CD14-positive monocyte (primary cell): Measurements from ENCODE around the gene FAM234A. TPM values are rescaled to one million over a fixed set of nuclear protein-coding genes. Genes with fewer than 3 reads are reported as not detected.

ENCODE experiments used
- DNase-seq, 3 donors: peaks; one replicate each; pipeline ENCODE4 v3.0.0-alpha.2; 2011 to 2022
- H2AFZ ChIP-seq: 2 replicates; pipeline ENCODE4 v1.6.0; 2012; ENCODE audit warnings: mild to moderate bottlenecking, low read depth, low read length, inconsistent platforms; ENCODE audit not compliant: insufficient read depth, poor library complexity, severe bottlenecking
- H3K27ac ChIP-seq, 2 donors: 1 replicate in 1 of 2; 2 replicates in 1 of 2; pipeline ENCODE4 v1.5.1; 2012 to 2013; ENCODE audit warnings: low read length in 2 of 2, control low read depth in 1 of 2, inconsistent platforms in 1 of 2, low read depth in 1 of 2, mild to moderate bottlenecking in 1 of 2
- H3K27me3 ChIP-seq, 2 donors: one replicate each; pipeline versions ENCODE4 v1.6.0 to v1.6.1; 2011 to 2013; ENCODE audit warnings: low read length in 2 of 2; ENCODE audit not compliant: control insufficient read depth in 2 of 2, insufficient read depth in 2 of 2
- H3K36me3 ChIP-seq, 2 donors: replicated peaks in 1 of 2; 1 replicate in 1 of 2; 2 replicates in 1 of 2; pipeline versions ENCODE4 v1.5.1 to v1.6.1; 2012 to 2013; ENCODE audit warnings: low read length in 2 of 2, control low read depth in 1 of 2, inconsistent platforms in 1 of 2, mild to moderate bottlenecking in 1 of 2; ENCODE audit not compliant: insufficient read depth in 2 of 2, control insufficient read depth in 1 of 2
- H3K4me1 ChIP-seq, 2 donors: 1 replicate in 1 of 2; 2 replicates in 1 of 2; pipeline versions ENCODE4 v1.5.1 to v1.6.1; 2012 to 2013; ENCODE audit warnings: low read length in 2 of 2, control low read depth in 1 of 2, inconsistent platforms in 1 of 2, mild to moderate bottlenecking in 1 of 2, moderate library complexity in 1 of 2; ENCODE audit not compliant: insufficient read depth in 2 of 2, control insufficient read depth in 1 of 2
- H3K4me2 ChIP-seq: replicated peaks from 2 replicates; pipeline ENCODE3; 2012; ENCODE audit warnings: low read length, moderate library complexity, mild to moderate bottlenecking; ENCODE audit not compliant: poor library complexity, severe bottlenecking; ENCODE audit errors: extremely low read depth
- H3K4me3 ChIP-seq, 3 experiments: fragments of 200-600 bp in 1 of 3; sonication (generic) in 1 of 3; replicated peaks in 1 of 3; 1 replicate in 2 of 3; 2 replicates in 1 of 3; pipeline ENCODE4 v1.5.1; 2011 to 2013; ENCODE audit warnings: low read length in 3 of 3, mild to moderate bottlenecking in 3 of 3, control low read depth in 2 of 3, low read depth in 2 of 3, inconsistent platforms in 1 of 3, moderate library complexity in 1 of 3
- H3K79me2 ChIP-seq: 2 replicates; pipeline ENCODE4 v1.6.0; 2012; ENCODE audit warnings: mild to moderate bottlenecking, control low read depth, inconsistent platforms, low read length, moderate library complexity; ENCODE audit not compliant: insufficient read depth
- H3K9ac ChIP-seq: 2 replicates; pipeline ENCODE4 v1.6.0; 2017; ENCODE audit warnings: low read length, mild to moderate bottlenecking; ENCODE audit not compliant: insufficient read depth, poor library complexity, severe bottlenecking
- H3K9me3 ChIP-seq, 2 donors: replicated peaks in 1 of 2; 1 replicate in 1 of 2; 2 replicates in 1 of 2; pipeline versions ENCODE4 v1.5.1 to v1.6.1; 2012 to 2013; ENCODE audit warnings: low read length in 2 of 2, control low read depth in 1 of 2; ENCODE audit not compliant: control insufficient read depth in 1 of 2, insufficient read depth in 1 of 2
- H4K20me1 ChIP-seq: 2 replicates; pipeline ENCODE4 v1.6.0; 2012; ENCODE audit warnings: mild to moderate bottlenecking, low read length, control low read depth, moderate library complexity; ENCODE audit not compliant: insufficient read depth
- H3K27ac Mint-ChIP-seq, 7 donors: one replicate each; pipeline ENCODE4 v1.8.0; 2020; ENCODE audit warnings: mild to moderate bottlenecking in 7 of 7, mixed read lengths in 7 of 7, moderate library complexity in 6 of 7, inconsistent platforms in 2 of 7
- H3K27me3 Mint-ChIP-seq, 3 donors: one replicate each; pipeline ENCODE4 v1.8.0; 2021 to 2022; ENCODE audit warnings: low read depth in 3 of 3, mild to moderate bottlenecking in 3 of 3, mixed read lengths in 3 of 3, moderate library complexity in 3 of 3, inconsistent platforms in 1 of 3
- H3K36me3 Mint-ChIP-seq, 2 donors: one replicate each; pipeline ENCODE4 v1.8.0; 2020; ENCODE audit warnings: mixed read lengths in 2 of 2, inconsistent platforms in 1 of 2, mild to moderate bottlenecking in 1 of 2
- H3K4me1 Mint-ChIP-seq: one replicate; pipeline ENCODE4 v1.8.0; 2020; ENCODE audit warnings: mild to moderate bottlenecking, mixed read lengths
- H3K4me3 Mint-ChIP-seq, 2 donors: one replicate each; pipeline ENCODE4 v1.8.0; 2020; ENCODE audit warnings: mild to moderate bottlenecking in 2 of 2, mixed read lengths in 2 of 2, moderate library complexity in 1 of 2
- H3K9me3 Mint-ChIP-seq, 7 donors: one replicate each; pipeline ENCODE4 v1.8.0; 2020 to 2022; ENCODE audit warnings: mixed read lengths in 7 of 7, mild to moderate bottlenecking in 6 of 7, moderate library complexity in 6 of 7, inconsistent platforms in 2 of 7
- WGBS: methylation state at CpG from one replicate; pipeline ENCODE4 v1.1.5; 2013; ENCODE audit warnings: missing lambda C conversion rate; ENCODE audit not compliant: insufficient coverage; 5-methylcytosine and 5-hydroxymethylcytosine counted together
- intact Hi-C, 2 donors: fragments of 100-400 bp; cut with micrococcal nuclease; formaldehyde crosslinking; loops; one replicate each; pipeline versions ENCODE4 v1.15.0 to v1.15.1; 2023
- polyA plus RNA-seq, 3 donors: library from polyadenylated mRNA; depleted of rRNA in 1 of 3; unstranded in 2 of 3; stranded (reverse) in 1 of 3; fragments of 300-500 nt in 2 of 3; fragments of >200 nt in 1 of 3; fragmentation: Illumina TruSeq in 2 of 3; gene quantifications; 1 replicate in 2 of 3; 2 replicates in 1 of 3; pipeline ENCODE4 v1.2.3, GENCODE V29; 2012 to 2021
- TF ChIP-seq, protein P1 (sequence below): fragments of 200-600 bp; IDR thresholded peaks from one replicate; pipeline ENCODE4 v1.8.0; 2022; ENCODE audit warnings: antibody characterized with exemption, mild to moderate bottlenecking

FAM234A gene
- polyA plus RNA-seq, 3 donors: 22.5 to 40.4 (median 25.1) TPM

DNA sequence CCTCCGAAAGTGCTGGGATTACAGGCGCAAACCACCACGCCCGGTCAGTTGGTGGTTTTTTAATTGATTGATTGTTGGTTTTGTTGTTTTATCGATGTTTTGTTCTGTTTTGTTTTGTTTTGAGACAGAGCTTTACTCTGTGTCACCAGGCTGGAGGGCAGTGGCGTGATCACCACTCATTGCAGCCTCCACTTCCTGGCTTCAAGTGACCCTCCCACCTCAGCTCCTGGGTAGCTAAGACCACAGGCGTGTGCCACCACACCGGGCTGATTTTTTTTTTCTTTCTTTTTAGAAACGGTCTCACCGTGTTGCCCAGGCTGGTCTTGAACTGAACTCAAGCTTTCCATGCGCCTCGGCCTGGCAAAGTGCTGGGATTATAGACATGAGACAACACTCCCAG is 12.4 kb downstream of the FAM234A start:
- DNase-seq: no peak
- WGBS: 90% methylated on average over 8 of the region's 12 CpGs
- no peak overlapping the region for H3K27ac ChIP-seq
- TF ChIP-seq, protein P1, sequence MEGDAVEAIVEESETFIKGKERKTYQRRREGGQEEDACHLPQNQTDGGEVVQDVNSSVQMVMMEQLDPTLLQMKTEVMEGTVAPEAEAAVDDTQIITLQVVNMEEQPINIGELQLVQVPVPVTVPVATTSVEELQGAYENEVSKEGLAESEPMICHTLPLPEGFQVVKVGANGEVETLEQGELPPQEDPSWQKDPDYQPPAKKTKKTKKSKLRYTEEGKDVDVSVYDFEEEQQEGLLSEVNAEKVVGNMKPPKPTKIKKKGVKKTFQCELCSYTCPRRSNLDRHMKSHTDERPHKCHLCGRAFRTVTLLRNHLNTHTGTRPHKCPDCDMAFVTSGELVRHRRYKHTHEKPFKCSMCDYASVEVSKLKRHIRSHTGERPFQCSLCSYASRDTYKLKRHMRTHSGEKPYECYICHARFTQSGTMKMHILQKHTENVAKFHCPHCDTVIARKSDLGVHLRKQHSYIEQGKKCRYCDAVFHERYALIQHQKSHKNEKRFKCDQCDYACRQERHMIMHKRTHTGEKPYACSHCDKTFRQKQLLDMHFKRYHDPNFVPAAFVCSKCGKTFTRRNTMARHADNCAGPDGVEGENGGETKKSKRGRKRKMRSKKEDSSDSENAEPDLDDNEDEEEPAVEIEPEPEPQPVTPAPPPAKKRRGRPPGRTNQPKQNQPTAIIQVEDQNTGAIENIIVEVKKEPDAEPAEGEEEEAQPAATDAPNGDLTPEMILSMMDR: no peak
- peaks cover 2 to 4% of the 10 kb centered on the region in 2 donors for H3K4me1 ChIP-seq
- H2AFZ ChIP-seq: no peak overlapping the region
- H3K27me3 ChIP-seq: no peaks in the 10 kb centered on the region
- H3K4me3 ChIP-seq: no peak overlapping the region
- peaks cover 0 to 14% of the 10 kb centered on the region in 2 donors for H3K36me3 ChIP-seq
- H3K27ac Mint-ChIP-seq: peak overlapping the region in 2 of 7 donors; percentile 13 to 66
- no peak overlapping the region for H3K9ac ChIP-seq
- H3K36me3 Mint-ChIP-seq: peaks cover 10 to 31% of the 10 kb centered on the region in 2 donors
- H4K20me1 ChIP-seq: peaks cover 4% of the 10 kb centered on the region
- peaks cover 6% of the 10 kb centered on the region for H3K4me1 Mint-ChIP-seq
- no peak overlapping the region for H3K4me2 ChIP-seq
- no peaks in the 10 kb centered on the region for H3K9me3 ChIP-seq
- H3K79me2 ChIP-seq: no peaks in the 10 kb centered on the region
- peaks cover 0 to under 1% (median 0%) of the 10 kb centered on the region in 7 donors for H3K9me3 Mint-ChIP-seq
- H3K4me3 Mint-ChIP-seq: no peak overlapping the region
- peaks cover 0 to under 1% (median 0%) of the 10 kb centered on the region in 3 donors for H3K27me3 Mint-ChIP-seq
- intact Hi-C loops: no loop called here

- H3K36me3 Mint-ChIP-seq: peaks cover 21 to 40% of the 10 kb centered on the region in 2 donors
- intact Hi-C loops: no loop called here
- no peak for DNase-seq
- no peak overlapping the region for H3K4me3 Mint-ChIP-seq
- Histone ChIP-seq H3K27me3 (no peaks in the 10 kb centered on the region), H2AFZ (no peak overlapping the region), H3K4me1 (peaks cover 9 to 11% of the 10 kb centered on the region in 2 donors), H3K36me3 (peaks cover 6 to 21% of the 10 kb centered on the region in 2 donors), H3K27ac (no peak overlapping the region), H3K4me2 (no peak overlapping the region), H3K9me3 (no peaks in the 10 kb centered on the region), H3K9ac (no peak overlapping the region), H3K4me3 (no peak overlapping the region), H3K79me2 (no peaks in the 10 kb centered on the region), H4K20me1 (no peaks in the 10 kb centered on the region)
- 93% methylated on average over 12 of the region's 12 CpGs for WGBS
- TF ChIP-seq, protein P1: no peak
- peaks cover 0 to 3% (median 0%) of the 10 kb centered on the region in 7 donors for H3K9me3 Mint-ChIP-seq
- H3K4me1 Mint-ChIP-seq: peaks cover 10% of the 10 kb centered on the region
- H3K27me3 Mint-ChIP-seq: peaks cover 0 to 3% (median 0%) of the 10 kb centered on the region in 3 donors
- no peak overlapping the region for H3K27ac Mint-ChIP-seq
Measured at GRCh38 chr16:249431-249830, 14.8 kb downstream of the FAM234A start.
